Esophagus squamous epithelium (tissue), 5 donors: Measurements from ENCODE around the gene TRIM65. TPM values are rescaled to one million over a fixed set of nuclear protein-coding genes. Genes with fewer than 3 reads are reported as not detected.
"Not testable (repeated sequence)": the region's sequence is repeated elsewhere in the genome, so short reads cannot be mapped to it uniquely, and the experiment has no call there.

ENCODE experiments used
- DNase-seq: peaks from one replicate; lab custom pipeline; 2025; lab: John Stamatoyannopoulos, UW
- H3K27ac ChIP-seq, 4 donors: fragments of 200-600 bp; sonication (generic); one replicate each; pipeline ENCODE4 v1.5.1; 2016 to 2019; ENCODE audit warnings: mild to moderate bottlenecking in 1 of 4
- H3K27me3 ChIP-seq, 4 donors: fragments of 200-600 bp; sonication (generic); 1 replicate in 3 of 4; 2 replicates in 1 of 4; pipeline versions ENCODE4 v1.5.1 to v1.6.0; 2017 to 2021; ENCODE audit warnings: antibody characterized with exemption in 1 of 4
- H3K36me3 ChIP-seq, 3 donors: fragments of 200-600 bp; sonication (generic); one replicate each; pipeline ENCODE4 v1.5.1; 2016 to 2019
- H3K4me1 ChIP-seq, 3 donors: fragments of 200-600 bp; sonication (generic); one replicate each; pipeline ENCODE4 v1.5.1; 2017 to 2019
- H3K4me3 ChIP-seq, 4 donors: fragments of 200-600 bp; sonication (generic); 1 replicate in 3 of 4; 2 replicates in 1 of 4; pipeline ENCODE4 v1.5.1; 2016 to 2019; ENCODE audit warnings: mild to moderate bottlenecking in 2 of 4, moderate library complexity in 1 of 4
- H3K9me3 ChIP-seq, 3 donors: fragments of 200-600 bp; sonication (generic); one replicate each; pipeline ENCODE4 v1.5.1; 2016 to 2019
- POLR2A ChIP-seq, 4 donors: fragments of 450-650 bp; IDR thresholded peaks; one replicate each; pipeline ENCODE4 v1.6.1; 2017; ENCODE audit warnings: antibody characterized with exemption in 4 of 4, mild to moderate bottlenecking in 4 of 4, moderate library complexity in 3 of 4
- whole genome bisulfite sequencing, 2 donors: methylation state at CpG; one replicate each; pipeline ENCODE4 v1.1.5; 2018; 5-methylcytosine and 5-hydroxymethylcytosine counted together
- intact Hi-C: fragments of 100-400 bp; cut with DNase I; formaldehyde crosslinking; loops from one replicate; pipeline ENCODE4 v1.15.0; 2022
- total RNA-seq, 4 donors: library from RNA; depleted of rRNA; stranded (reverse); fragments of >200 nt; gene quantifications; one replicate each; pipeline ENCODE4 v1.1.0, GENCODE V29; 2016
- TF ChIP-seq, protein P1 (sequence below), 6 experiments: fragments of 450-650 bp in 4 of 6; fragments of 200-600 bp in 2 of 6; sonication (generic) in 2 of 6; IDR thresholded peaks; one replicate each; pipeline ENCODE4 v1.5.1; 2016 to 2019; ENCODE audit warnings: antibody characterized with exemption in 6 of 6, mild to moderate bottlenecking in 4 of 6, moderate library complexity in 4 of 6
- donor health status: DM: yes; HTN: yes; CAD: no.

TRIM65 gene
- total RNA-seq, 4 donors from 2014 or later, result 17.3 to 24.6 (median 19.6) TPM

GRCh38 chr17:75891022-75891604, 5.6 kb downstream of the TRIM65 start:
- intact Hi-C loops, result no loop called here
- Histone ChIP-seq H3K27ac (no peak overlapping the region), H3K4me3 (no peak overlapping the region), H3K27me3 (no peaks in the 10 kb centered on the region), H3K9me3 (no peaks in the 10 kb centered on the region), H3K36me3 (peaks cover 13 to 56% (median 21%) of the 10 kb centered on the region in 3 donors), H3K4me1 (peaks cover 19 to 44% (median 22%) of the 10 kb centered on the region in 3 donors)
- DNase-seq, result no peak
- WGBS, 2 donors, result 83 to 94% methylated on average over 6 to 12 of the region's 31 CpGs
- no peak for TF ChIP-seq POLR2A (IDR thresholded peaks at IDR 0.05)
- TF ChIP-seq, protein P1, sequence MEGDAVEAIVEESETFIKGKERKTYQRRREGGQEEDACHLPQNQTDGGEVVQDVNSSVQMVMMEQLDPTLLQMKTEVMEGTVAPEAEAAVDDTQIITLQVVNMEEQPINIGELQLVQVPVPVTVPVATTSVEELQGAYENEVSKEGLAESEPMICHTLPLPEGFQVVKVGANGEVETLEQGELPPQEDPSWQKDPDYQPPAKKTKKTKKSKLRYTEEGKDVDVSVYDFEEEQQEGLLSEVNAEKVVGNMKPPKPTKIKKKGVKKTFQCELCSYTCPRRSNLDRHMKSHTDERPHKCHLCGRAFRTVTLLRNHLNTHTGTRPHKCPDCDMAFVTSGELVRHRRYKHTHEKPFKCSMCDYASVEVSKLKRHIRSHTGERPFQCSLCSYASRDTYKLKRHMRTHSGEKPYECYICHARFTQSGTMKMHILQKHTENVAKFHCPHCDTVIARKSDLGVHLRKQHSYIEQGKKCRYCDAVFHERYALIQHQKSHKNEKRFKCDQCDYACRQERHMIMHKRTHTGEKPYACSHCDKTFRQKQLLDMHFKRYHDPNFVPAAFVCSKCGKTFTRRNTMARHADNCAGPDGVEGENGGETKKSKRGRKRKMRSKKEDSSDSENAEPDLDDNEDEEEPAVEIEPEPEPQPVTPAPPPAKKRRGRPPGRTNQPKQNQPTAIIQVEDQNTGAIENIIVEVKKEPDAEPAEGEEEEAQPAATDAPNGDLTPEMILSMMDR (IDR thresholded peaks at IDR 0.05), result no peak

DNA sequence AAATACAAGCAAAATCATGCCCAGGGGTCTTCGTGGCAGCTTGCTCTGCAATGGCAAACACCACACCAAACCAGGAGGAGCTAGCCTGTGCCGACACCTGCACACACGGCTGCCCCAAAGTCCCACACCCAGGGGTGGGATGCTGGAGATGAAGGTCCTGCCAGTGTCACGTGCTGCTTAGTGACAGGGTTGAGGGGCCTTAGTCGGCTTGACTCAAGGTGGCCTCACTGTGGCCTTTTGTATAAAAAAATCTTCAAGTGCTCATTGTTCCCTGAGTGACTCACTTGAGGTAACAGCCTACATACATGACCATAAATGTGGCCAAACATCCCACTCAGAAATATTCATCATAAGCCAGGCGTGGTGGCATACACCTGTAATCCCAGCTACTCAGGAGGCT, 7.3 kb downstream of the TRIM65 start:
- no peaks in the 10 kb centered on the region for H3K9me3 ChIP-seq
- no peak overlapping the region for H3K27ac ChIP-seq
- TF ChIP-seq, protein P1 (IDR thresholded peaks at IDR 0.05), result no peak
- no peak for TF ChIP-seq POLR2A (IDR thresholded peaks at IDR 0.05)
- H3K4me1 ChIP-seq, result peaks cover 5 to 27% (median 6%) of the 10 kb centered on the region in 3 donors
- H3K27me3 ChIP-seq, result no peaks in the 10 kb centered on the region
- no peak overlapping the region for H3K4me3 ChIP-seq
- peaks cover 13 to 56% (median 21%) of the 10 kb centered on the region in 3 donors for H3K36me3 ChIP-seq
- 67 to 70% methylated on average over 3 to 4 of the region's 6 CpGs for WGBS, 2 donors
- no peak for DNase-seq
- intact Hi-C loops, result no loop called here

DNA sequence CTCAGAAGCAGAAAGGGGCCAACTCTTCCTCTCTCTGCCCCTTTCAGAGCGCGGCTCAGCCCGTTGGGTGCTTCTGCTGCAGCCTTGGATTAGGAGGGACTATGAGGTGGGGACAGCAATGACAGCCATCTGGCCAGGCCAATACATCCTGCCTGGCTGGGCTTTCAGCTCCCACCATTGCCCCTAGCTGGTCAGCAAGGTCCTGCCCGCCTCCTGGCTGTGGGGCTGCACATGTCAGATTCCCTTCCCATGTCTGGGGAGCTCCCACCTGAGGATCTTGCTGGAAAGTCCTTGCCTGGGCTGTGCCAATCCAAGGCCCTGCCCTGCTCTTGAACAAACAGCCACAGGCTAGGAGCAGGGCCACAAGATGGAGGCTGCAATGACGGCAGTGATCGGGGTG, 8.3 kb downstream of the TRIM65 start:
- no peak for TF ChIP-seq POLR2A (IDR thresholded peaks at IDR 0.05)
- TF ChIP-seq, protein P1 (IDR thresholded peaks at IDR 0.05), result no peak
- no peak overlapping the region for H3K27ac ChIP-seq
- intact Hi-C loops, result no loop called here
- no peaks in the 10 kb centered on the region for H3K9me3 ChIP-seq
- peaks cover 13 to 56% (median 21%) of the 10 kb centered on the region in 3 donors for H3K36me3 ChIP-seq
- 75 to 84% methylated on average over 6 of the region's 6 CpGs for WGBS, 2 donors
- H3K27me3 ChIP-seq, result no peaks in the 10 kb centered on the region
- peaks cover 0 to 18% (median 0%) of the 10 kb centered on the region in 3 donors for H3K4me1 ChIP-seq
- no peak overlapping the region for H3K4me3 ChIP-seq
- no peak for DNase-seq

GRCh38 chr17:75885860-75886259, 10.9 kb downstream of the TRIM65 start:
- Histone ChIP-seq H3K36me3 (peaks cover 4 to 34% (median 6%) of the 10 kb centered on the region in 3 donors), H3K4me1 (peaks cover 6 to 24% (median 17%) of the 10 kb centered on the region in 3 donors)
- H3K27ac ChIP-seq, DNase-seq, H3K4me3 ChIP-seq, intact Hi-C loops, H3K27me3 ChIP-seq, H3K9me3 ChIP-seq: not testable (repeated sequence)
- WGBS, 2 donors, result 79 to 84% methylated on average over 7 of the region's 9 CpGs

GRCh38 chr17:75885431-75885830, 11.3 kb downstream of the TRIM65 start:
- Histone ChIP-seq H3K4me3 (no peak overlapping the region), H3K36me3 (peaks cover 0 to 30% (median 2%) of the 10 kb centered on the region in 3 donors), H3K4me1 (peaks cover 6 to 28% (median 17%) of the 10 kb centered on the region in 3 donors), H3K27ac (no peak overlapping the region), H3K9me3 (no peaks in the 10 kb centered on the region), H3K27me3 (no peaks in the 10 kb centered on the region)
- WGBS, 2 donors, result 71 to 78% methylated on average over 7 of the region's 8 CpGs
- TF ChIP-seq POLR2A (IDR thresholded peaks at IDR 0.05), result no peak
- TF ChIP-seq, protein P1 (IDR thresholded peaks at IDR 0.05), result no peak
- intact Hi-C loops, result no loop called here
- DNase-seq, result no peak
